Ovary (tissue), 3 donors: Measurements from ENCODE around the gene ARF5.

Source experiments
- EP300 ChIP-seq: sonication (generic); formaldehyde crosslinking; IDR thresholded peaks from one replicate; pipeline ENCODE4 v1.6.1; 2017; ENCODE audit warnings: antibody characterized with exemption
- POLR2A ChIP-seq: fragments of 450-650 bp; IDR thresholded peaks from one replicate; pipeline ENCODE4 v1.6.1; 2017; ENCODE audit warnings: antibody characterized with exemption, mild to moderate bottlenecking, moderate library complexity
- TF ChIP-seq, protein P1 (sequence below), 3 donors: fragments of 450-650 bp in 2 of 3; fragments of 200-600 bp in 1 of 3; IDR thresholded peaks; one replicate each; pipeline versions ENCODE4 v1.5.1 to v1.8.0; 2016 to 2022; ENCODE audit warnings: antibody characterized with exemption in 3 of 3, mild to moderate bottlenecking in 1 of 3
- donor health status: DM: no; HTN: no; CAD: no.

DNA sequence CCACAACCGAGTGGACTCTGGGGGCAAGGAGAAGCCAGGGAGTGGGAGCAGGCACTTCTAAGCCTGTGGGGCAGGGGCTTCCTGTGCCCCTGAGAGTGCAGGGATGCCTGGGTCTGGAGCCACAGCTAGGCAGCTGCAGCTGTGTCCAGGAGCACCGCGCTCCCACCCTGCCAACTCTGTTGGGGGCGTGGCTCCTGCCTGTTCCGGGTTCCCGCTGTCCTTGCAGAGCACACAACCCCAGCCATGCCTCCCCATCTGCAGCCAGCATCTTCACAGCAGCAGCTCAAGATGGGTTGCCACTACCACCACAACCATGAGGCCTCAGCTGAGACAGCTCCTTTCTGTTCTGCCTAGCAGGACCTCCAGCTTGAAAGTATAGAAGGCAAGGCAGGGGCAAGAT, 21.1 kb downstream of the ARF5 start:
- TF ChIP-seq, protein P1, sequence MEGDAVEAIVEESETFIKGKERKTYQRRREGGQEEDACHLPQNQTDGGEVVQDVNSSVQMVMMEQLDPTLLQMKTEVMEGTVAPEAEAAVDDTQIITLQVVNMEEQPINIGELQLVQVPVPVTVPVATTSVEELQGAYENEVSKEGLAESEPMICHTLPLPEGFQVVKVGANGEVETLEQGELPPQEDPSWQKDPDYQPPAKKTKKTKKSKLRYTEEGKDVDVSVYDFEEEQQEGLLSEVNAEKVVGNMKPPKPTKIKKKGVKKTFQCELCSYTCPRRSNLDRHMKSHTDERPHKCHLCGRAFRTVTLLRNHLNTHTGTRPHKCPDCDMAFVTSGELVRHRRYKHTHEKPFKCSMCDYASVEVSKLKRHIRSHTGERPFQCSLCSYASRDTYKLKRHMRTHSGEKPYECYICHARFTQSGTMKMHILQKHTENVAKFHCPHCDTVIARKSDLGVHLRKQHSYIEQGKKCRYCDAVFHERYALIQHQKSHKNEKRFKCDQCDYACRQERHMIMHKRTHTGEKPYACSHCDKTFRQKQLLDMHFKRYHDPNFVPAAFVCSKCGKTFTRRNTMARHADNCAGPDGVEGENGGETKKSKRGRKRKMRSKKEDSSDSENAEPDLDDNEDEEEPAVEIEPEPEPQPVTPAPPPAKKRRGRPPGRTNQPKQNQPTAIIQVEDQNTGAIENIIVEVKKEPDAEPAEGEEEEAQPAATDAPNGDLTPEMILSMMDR (IDR thresholded peaks at IDR 0.05) = no peak
- TF ChIP-seq EP300 = no peak
- TF ChIP-seq POLR2A = no peak
